Erythroblast (primary cell): ENCODE data around the gene GRM8.

Experiments
- GATA1 ChIP-seq: IDR thresholded peaks from 2 replicates; pipeline ENCODE4 v1.6.1; 2011; ENCODE audit warnings: low read depth, mild to moderate bottlenecking, control low read depth, low read length, moderate library complexity
- POLR2A ChIP-seq: IDR thresholded peaks from 2 replicates; pipeline ENCODE4 v1.6.1; 2011; ENCODE audit warnings: mild to moderate bottlenecking, low read length

GRCh38 chr7:126988022-126988421 lies 264.7 kb downstream of the GRM8 start:
- TF ChIP-seq POLR2A = no peak
- no peak for TF ChIP-seq GATA1
